NCI-H2196 (cell line): ENCODE results near the gene ZSWIM8.

Experiments
- DNase-seq: peaks from one replicate; lab custom pipeline; 2025; ENCODE audit not compliant: unreplicated experiment; lab: John Stamatoyannopoulos, UW

ZSWIM8 gene

DNA sequence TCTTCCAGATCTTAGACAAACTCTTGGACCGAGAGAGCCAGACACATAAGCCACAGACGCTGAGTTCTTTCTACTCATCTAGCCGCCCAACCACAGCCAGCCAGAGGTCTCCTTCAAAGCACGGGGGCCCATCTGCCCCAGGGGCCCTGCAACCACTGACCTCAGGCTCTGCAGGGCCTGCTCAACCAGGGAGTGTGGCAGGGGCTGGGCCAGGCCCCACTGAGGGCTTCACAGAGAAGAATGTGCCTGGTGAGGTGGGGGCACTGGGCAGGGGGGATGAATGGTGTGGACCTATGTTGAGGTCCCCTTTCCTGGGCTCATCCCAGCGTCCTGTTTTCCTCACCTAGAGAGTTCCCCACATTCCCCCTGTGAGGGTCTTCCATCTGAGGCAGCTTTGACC lies 11.4 kb downstream of the ZSWIM8 start:
- DNase-seq, result no peak

DNA sequence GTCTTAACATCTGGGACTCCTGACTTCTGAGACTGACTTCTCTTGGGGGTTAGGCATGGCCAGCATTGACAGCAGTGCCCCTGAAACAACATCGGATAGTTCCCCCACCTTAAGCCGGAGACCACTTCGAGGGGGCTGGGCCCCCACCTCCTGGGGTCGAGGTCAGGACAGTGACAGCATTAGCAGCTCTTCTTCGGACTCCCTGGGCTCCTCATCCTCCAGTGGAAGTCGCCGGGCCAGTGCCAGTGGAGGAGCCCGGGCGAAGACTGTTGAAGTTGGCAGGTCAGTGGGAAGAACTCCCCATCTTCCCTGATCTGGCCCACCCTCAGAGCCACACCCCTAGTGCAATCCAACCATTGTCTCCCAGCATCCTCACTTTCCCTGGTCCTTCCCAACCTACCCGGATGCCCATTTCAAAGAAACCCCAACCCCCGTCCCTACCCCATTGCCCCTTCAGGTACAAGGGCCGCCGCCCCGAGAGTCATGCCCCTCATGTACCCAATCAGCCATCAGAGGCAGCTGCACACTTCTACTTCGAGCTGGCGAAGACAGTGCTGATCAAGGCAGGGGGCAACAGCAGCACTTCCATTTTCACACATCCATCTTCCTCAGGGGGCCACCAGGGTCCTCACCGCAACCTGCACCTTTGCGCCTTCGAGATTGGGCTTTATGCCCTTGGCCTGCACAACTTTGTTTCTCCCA lies 12.1 kb downstream of the ZSWIM8 start:
- no peak for DNase-seq

DNA sequence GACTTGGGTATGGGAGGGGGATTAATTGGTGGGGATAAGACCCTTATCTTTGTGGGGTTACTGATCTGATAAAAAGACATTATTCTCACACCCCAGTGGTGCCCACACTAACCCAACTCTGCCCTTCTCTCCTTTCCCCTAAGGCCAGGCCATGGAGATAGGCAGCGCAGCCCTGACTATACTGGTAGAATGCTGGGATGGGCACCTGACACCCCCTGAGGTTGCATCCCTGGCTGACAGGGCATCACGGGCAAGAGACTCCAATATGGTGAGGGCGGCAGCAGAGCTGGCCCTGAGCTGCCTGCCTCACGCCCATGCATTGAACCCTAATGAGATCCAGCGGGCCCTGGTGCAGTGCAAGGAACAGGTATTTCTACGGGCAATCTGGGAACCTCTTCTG lies 12.7 kb downstream of the ZSWIM8 start:
- DNase-seq, result no peak

DNA sequence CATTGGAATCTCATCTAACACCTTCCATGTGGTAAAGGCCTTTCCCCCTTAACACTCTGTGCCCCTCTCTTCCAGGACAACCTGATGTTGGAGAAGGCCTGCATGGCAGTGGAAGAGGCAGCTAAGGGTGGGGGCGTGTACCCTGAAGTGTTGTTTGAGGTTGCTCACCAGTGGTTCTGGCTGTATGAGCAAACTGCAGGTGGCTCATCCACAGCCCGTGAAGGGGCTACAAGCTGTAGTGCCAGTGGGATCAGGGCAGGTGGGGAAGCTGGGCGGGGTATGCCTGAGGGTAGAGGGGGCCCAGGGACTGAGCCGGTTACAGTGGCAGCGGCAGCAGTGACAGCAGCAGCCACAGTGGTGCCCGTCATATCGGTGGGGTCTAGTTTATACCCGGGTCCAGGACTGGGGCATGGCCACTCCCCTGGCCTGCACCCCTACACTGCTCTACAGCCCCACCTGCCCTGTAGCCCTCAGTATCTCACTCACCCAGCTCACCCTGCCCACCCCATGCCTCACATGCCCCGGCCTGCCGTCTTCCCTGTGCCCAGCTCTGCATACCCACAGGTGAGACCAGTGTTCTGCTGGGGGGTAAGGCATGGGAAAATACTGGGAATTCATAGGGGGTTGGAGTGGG lies 13.6 kb downstream of the ZSWIM8 start:
- DNase-seq, result no peak

DNA sequence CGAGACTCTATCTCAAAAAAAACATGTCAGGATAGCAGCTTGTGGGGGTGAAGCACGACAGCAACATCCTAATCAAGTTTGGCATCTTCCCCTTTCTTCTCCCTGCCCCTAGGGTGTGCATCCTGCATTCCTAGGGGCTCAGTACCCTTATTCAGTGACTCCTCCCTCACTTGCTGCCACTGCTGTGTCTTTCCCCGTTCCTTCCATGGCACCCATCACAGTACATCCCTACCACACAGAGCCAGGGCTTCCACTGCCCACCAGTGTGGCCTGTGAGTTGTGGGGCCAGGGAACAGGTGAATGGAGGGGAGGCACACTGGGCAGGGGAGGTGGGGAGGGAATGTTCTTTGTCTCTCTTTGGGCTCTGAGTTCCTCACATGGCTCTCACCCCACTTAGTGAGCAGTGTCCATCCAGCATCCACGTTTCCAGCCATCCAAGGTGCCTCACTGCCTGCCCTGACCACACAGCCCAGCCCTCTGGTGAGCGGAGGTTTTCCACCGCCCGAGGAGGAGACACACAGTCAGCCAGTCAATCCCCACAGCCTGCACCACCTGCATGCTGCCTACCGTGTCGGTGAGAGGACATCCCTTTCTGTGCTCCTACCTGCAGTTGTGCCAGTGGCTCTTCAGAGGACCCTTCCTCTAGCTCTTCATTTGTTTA lies 14.6 kb downstream of the ZSWIM8 start:
- no peak for DNase-seq

DNA sequence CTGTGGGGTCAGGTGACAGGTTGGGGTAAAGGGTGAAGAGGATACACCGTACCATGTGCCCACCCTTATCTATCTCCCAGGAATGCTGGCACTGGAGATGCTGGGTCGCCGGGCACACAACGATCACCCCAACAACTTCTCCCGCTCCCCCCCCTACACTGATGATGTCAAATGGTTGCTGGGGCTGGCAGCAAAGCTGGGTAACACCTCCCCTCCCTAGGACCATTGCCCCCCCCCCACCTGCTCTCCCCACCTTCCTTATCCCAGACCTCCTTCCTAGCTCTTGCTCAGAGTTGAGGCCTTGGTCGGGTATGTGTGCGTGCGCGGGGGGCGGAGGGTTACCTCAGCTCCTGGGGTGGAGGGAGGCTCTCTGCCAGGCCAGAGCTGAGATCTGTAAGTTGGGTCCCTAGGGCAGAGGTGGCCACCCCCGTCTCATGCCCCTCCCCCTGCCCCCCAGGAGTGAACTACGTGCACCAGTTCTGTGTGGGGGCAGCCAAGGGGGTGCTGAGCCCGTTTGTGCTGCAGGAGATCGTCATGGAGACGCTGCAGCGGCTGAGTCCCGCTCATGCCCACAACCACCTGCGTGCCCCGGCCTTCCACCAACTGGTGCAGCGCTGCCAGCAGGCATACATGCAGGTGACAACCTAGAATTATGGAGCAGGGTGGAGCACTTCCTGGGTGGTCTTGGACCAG lies 15.3 kb downstream of the ZSWIM8 start:
- DNase-seq, result no peak

DNA sequence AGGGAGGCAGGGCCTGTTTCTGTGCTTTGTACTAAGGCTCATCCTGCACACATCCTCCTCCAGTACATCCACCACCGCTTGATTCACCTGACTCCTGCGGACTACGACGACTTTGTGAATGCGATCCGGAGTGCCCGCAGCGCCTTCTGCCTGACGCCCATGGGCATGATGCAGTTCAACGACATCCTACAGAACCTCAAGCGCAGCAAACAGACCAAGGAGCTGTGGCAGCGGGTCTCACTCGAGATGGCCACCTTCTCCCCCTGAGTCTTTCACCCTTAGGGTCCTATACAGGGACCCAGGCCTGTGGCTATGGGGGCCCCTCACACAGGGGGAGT lies 15.8 kb downstream of the ZSWIM8 start:
- no peak for DNase-seq

DNA sequence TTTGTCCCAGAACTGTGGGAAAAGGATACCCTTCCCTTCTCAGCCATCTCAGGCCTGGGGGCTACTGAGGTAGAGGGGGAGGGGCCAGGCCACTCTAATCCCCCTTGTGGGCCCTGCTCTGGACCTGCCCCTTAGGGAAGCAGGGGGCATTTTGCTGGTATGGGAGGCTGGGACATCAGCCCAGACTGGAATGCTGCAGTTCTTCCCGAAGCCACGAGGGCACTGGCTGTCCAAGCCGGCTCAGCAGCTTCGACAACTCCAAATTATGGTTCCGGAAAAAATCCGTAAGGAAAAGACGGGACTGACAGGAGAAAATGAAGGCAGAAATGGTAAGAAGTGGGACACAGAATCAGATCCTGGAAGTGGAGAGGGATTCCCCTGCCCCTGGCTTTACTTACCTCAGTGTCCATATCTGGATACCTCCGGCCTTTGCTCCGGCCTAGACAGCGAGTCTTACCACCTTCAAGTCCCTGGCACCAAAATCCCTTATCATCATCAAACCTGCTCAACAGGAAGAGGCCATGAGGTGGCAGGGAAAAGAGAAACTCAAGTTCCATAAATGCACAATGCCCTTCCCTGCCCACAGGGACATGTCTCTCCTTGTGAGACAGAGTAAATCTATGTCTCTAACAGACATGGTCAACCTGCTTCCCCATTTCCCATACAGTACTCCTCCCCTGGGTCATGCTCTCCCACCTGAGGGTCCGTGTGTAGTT lies 17.0 kb downstream of the ZSWIM8 start:
- DNase-seq, result no peak

DNA sequence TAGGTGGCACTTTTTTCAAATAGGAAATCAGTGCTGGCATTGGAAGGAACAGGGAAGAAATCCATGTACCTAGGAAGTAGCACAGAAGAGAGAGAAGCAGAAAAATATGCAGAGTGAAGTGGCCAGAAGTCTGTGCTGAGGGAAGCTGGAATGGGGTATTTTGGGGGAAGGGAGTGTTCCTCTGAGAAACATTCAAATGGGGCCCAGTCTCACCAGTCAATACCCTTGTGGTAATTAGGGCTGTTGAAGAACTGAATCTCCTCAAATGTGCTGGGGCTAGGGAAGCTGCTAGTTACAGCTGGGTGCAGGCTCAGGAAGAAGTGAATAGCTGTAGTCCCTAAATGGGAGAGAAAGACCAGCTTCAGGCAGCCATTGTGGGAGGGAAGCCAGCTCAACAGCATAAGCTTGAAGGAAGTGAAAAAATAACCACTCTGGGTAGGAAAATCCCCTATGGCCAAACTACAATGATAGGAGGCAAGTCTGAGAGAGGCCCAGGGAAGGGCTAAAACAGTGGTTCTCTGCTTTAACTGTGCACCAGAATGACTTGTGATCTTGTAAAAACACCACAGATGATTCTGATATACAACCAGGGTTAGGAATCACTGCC lies 18.4 kb downstream of the ZSWIM8 start:
- no peak for DNase-seq

DNA sequence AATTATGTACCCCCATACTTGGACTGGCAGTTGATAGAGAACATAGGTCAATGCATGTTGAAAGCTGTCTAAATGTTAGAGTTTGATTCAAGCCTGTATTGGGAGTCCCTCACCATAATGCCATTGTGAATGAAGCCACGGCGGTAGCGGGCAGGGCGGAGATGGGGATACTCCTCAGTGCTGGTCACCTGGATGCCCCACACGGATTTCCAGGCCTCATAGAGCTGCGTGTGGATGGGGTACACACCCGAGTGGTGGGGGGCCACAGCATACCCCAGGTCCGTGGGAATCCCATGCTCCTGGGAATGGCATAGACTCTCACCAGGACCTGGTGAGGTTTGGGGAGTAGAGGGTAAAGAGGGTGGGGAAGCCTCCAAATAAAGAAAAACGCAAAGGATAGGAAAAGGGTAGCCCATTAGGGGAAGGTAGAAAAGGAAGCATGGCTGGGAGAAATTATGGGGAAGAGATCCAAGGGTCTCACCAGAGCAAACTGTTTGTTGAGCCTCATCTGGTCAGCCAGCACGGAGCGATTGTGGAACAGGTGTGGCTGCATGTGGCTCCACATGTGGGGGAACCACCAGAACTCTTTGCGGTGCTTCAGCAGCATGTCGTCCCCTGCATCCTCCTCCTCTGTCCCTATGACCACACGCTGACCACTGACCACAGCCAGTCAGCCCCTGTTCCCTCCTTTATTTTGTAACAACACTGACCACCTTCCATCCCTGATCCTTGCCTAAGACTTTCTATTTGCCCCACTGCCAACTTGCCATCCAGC lies 21.0 kb downstream of the ZSWIM8 start:
- no peak for DNase-seq

DNA sequence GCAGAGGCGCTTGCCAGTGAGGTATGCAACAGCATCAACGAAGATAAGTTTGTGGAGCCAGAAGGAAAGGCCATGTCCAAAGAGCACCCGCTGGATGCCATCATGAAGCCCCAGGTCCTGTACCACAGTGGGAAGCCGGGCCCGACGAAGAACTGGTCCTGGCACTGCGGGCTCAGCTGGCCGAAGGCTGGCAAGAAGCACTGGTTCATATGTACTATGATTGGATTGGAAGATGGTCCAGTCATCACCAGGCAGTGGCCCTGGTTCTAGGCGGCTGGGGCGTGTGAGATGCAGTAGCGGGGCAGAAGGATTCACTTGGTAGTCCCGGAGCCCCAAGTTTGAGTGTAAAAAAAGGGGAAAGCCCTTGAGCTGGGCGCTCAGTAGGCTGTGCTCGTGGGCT lies 22.1 kb downstream of the ZSWIM8 start:
- DNase-seq, result no peak

DNA sequence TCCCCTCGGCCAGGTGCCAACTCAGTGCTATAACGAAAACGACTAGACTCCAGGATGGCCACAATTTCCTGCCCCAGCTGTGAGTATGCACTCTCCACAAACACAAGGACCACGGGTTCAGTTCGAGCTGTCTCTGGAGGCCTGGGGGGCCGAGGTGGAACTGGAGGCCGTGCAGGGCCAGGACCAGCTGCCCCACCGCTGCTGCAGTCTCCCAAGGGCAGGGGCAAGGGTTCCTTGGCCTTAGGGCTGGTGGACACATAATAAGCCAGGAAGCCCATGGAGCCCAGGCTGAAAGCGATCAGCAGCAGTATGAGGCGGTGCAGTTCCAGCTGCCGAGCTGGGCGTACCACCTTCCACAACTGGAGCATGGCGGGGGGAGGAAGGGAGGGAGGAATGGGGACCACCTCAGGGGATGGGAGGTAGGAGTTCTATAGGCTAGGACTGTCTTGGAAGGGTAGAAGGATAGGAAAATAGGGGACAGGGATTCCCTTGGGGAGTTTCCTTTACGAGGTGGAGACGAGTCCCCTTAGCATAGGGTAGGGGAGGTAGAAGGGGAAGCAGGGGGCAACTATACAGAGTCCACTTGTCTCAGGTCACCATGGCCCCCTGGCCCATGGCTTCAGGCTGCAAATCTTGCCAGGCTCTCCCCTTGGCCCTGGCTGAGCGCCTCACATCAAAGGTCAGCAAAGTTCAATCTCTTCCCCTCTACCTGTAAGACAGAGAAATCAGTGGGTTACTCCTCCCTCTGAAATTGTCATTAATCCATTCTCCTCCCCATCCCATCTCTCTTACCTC lies 22.8 kb downstream of the ZSWIM8 start:
- no peak for DNase-seq

DNA sequence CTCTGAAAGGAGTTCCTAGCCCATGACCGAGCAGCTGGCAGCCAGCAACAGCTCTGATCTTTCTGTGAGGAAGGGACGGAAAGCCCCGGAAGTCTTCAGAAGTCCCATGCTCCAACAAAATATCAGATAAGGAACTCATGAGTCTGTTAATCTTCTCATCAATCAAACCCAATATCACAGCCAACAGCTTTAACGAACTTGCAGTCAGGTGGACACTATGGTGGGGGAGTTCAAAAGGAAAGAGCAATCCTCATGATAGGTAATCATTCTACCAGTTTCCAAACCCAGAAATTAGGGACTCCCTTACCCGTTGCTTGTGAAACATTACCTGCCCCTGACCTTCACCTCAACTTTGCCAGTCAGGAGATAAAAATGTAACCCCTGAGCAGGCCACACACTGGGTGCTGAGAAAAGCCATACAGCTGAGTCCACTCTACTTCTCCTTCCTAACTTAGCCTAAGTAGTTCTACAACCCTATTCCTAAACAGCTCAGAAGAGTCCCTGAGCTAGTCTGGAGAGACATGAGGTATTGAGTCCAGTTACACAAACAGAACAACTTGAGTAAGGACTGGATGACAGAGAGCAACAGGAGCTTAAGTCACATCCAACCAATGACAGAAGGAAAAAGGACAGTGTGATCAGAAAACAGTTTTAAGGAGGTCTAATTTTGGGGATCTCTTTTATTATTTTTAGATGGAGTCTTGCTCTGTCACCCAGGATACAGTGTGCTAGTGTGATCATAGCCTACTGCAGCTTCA lies 23.8 kb downstream of the ZSWIM8 start:
- DNase-seq, result no peak

DNA sequence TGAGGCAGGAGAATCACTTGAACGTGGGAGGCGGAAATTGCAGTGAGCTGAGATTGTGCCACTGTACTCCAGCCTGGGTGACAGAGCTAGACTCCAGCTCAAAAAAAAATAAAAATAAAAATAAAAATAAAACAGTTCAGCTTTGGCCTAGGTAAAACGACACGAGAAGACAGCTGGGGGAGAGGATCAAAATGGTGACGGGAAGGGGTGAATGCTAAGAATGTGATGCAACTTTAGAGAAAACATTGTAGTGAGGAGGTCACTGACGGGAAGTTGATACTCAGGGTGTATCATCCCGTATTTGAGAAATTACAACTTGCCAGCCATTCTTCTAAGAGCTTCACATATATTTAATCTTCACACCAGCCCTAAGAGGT lies 24.9 kb downstream of the ZSWIM8 start:
- DNase-seq, result no peak

DNA sequence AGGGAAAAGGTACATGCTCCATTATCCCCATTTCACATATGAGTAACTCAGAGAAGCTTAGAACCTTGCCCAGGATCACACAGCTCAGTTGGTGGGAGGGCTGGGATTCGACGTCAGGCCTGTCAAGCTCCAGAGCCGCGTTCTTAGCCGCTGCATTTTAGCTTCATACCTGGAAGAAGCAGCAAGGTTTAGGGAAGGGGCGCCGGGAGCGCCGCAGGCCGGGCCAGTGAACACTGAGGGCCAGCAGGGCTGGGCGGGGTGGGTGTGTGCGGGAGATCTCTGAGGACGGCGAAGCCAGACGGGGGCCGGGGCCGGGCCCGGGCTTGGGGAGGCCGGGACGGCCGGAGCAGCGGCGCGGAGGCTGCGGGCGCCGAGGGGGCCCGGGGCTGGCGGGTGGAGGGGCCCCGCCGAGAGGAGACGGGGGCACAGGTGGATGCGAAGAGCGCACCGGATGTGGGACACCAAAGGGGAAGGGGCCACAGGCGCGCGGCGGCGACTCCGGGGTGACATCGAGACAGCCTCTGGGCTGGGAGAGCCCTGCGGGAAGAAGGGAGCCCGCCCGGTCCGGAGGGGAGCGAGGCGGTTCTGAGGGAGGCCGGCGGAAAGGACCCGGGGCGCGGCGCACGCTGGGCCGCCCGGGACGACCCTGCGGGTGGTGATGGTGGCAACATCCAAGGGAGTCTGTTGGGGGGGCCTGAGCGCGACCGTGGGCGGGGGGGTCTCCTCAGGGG lies 25.5 kb downstream of the ZSWIM8 start:
- no peak for DNase-seq

DNA sequence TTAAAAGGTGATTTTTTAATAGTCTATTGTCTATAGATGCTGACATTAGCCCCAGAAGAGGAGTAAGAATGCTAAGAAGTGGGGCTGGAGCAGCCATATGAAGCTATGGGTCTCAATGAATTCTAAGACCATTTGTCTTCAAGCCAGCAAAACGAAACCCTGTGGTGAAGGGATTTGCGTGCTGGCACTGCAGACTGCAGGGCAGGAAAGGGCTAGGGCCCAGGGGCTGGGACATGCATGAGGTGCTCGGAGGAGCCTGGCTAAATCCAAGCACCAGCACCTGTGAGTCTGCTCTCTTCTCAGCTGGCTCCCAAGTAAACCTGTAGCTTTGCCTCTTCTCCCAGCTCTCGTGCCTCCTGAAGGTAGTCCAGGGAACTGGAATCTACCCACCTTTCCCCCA lies 27.3 kb downstream of the ZSWIM8 start:
- DNase-seq, result no peak

DNA sequence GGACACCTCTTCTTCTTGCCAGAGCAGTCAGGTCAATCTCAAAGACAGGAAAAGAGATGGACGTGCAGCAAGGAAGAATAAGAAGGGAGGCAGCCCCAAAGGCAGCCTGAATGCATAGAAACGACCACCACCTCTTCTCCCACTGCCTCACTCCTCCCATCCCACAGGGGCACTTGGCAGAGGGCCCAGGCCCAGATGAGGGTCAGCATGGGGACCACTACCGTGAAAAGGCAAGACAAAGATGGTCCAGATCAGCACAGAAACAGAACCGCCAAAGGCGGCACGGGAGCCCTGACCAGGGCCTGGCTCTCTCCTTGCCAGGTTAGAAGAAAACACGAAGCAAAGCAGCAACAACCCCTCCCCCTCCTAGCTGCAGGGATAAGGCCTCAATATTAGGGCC lies 27.9 kb downstream of the ZSWIM8 start:
- DNase-seq, result no peak

DNA sequence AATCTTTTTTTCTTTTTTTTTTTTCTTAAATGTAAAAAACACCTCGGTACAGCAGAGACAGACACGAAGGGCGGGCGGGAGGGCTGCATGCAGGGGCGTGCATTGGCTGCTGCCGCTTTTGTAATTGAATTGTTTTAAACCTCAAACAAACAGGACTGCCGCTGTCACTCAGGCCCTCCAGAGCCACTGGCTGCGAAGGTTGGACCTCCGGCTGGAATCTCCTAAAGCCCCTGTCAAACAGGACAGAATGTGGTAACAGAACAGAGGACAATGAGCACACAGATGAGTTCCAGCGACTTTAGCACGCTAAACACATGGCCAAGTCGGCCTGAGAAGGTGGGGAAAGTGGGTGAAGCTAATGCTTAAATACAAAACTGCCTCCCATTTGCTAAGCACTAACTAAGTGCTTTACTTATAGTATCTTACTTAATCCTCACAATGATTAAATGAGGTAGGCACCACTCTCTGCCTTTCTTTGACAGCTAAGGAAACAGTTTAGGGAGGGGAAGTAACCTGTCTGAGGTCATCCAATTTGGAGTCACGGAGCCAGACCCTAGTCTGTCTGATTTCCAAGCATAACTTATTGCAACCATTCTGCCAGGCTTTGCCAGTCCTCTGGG lies 29.0 kb downstream of the ZSWIM8 start:
- no peak for DNase-seq
